Activated naive CD4-positive, alpha-beta T cell treated with anti-CD3 and anti-CD28 coated beads, Interleukin-2, amount 10 ng/mL, durations not matched to agents 7 days and 5 days (primary cell): Measurements from ENCODE around the gene FMN2.
"Not testable (repeated sequence)": the region's sequence is repeated elsewhere in the genome, so short reads cannot be mapped to it uniquely, and the experiment has no call there.

Experiments
- CTCF ChIA-PET: fragments of 350-600 bp; sonication (Branson Sonifier 250); formaldehyde crosslinking; loops from one replicate; lab custom pipeline; 2021; ENCODE audit warnings: antibody characterized with exemption; lab: Charles Lee
- DNase-seq: peaks from one replicate; pipeline ENCODE4 v3.0.0-alpha.2; 2020
- H3K27ac Mint-ChIP-seq: one replicate; pipeline ENCODE4 v1.8.0; 2021; ENCODE audit warnings: mild to moderate bottlenecking, moderate library complexity, mixed read lengths
- H3K27me3 Mint-ChIP-seq: one replicate; pipeline ENCODE4 v1.8.0; 2021; ENCODE audit warnings: mild to moderate bottlenecking, mixed read lengths
- H3K36me3 Mint-ChIP-seq: one replicate; pipeline ENCODE4 v1.8.0; 2021; ENCODE audit warnings: mixed read lengths
- H3K4me1 Mint-ChIP-seq: one replicate; pipeline ENCODE4 v1.8.0; 2021; ENCODE audit warnings: mixed read lengths
- H3K4me3 Mint-ChIP-seq: one replicate; pipeline ENCODE4 v1.8.0; 2021; ENCODE audit warnings: mild to moderate bottlenecking, moderate library complexity, mixed read lengths
- H3K9me3 Mint-ChIP-seq: one replicate; pipeline ENCODE4 v1.8.0; 2021; ENCODE audit warnings: mixed read lengths

FMN2 gene

DNA sequence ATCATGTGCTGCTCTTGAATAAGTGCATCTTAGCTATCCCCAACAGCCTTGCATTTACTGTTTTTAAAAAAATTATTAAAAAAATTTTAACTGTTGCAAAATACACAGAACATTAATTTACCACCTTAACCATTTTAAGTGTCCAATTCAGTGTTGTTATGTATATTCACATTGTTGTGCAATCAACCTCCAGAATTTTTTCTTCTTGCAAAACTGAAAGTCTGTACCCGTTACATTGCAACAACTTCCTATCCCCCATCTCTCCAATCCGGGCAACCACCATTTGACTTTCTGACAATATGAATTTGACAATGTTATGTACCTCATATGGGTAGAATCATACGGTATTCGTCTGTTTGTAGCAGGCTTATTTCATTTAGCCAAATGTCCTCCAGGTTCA, 83.1 kb downstream of the FMN2 start:
- Mint-ChIP-seq H3K36me3 (no peaks in the 10 kb centered on the region), H3K4me1 (no peaks in the 10 kb centered on the region), H3K4me3 (no peak overlapping the region), H3K27me3 (no peaks in the 10 kb centered on the region), H3K27ac (no peak overlapping the region), H3K9me3 (peaks cover 2% of the 10 kb centered on the region)
- no peak for DNase-seq
- CTCF ChIA-PET: interaction anchor here (1.6 kb wide), 1 partner anchor 14 kb away, joined by 5 read pairs; no protein-coding TSS in a partner anchor

DNA sequence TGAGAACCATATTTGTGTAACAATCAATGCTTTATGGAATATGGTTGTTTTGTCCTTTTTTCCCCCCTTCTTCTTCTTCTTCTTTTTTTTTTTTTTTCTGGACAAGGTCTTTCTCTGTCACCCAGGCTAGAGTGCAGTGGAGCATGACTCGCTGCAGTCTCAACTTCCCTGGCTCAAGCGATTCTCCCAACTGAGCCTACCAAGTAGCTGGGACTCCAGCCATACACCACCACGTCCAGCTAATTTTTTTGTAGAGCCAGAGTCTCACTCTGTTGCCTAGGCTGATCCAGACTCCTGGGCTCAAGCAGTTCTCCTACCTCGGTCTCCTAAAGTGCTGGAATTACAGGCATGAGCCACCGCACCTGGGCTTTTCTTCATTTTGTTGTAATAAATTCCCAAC, 86.7 kb downstream of the FMN2 start:
- no peak overlapping the region for H3K27ac Mint-ChIP-seq
- H3K4me3 Mint-ChIP-seq: no peak overlapping the region
- no peak for DNase-seq
- H3K4me1 Mint-ChIP-seq: no peaks in the 10 kb centered on the region
- H3K36me3 Mint-ChIP-seq: no peaks in the 10 kb centered on the region
- no peaks in the 10 kb centered on the region for H3K9me3 Mint-ChIP-seq
- no peaks in the 10 kb centered on the region for H3K27me3 Mint-ChIP-seq
- CTCF ChIA-PET: no interaction called here

DNA sequence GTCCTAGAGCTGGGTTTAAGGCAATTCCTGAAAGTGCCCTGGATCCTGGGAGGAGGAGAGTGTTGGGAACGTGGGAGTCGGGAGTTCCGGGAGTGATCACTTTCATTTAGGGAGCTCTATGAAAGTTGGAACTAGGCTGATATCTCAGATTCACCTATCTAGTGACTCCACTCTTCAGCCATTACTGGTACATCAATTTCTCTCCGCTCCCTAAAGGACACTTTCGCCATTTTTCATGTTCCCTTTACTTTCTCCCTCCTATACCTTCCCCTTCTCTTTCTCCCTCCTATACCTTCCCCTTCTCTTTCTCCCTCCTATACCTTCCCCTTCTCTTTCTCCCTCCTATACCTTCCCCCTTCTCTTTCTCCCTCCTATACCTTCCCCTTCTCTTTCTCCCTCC, 93.0 kb downstream of the FMN2 start:
- H3K27me3 Mint-ChIP-seq, H3K27ac Mint-ChIP-seq, H3K4me1 Mint-ChIP-seq, DNase-seq, CTCF ChIA-PET, H3K9me3 Mint-ChIP-seq, H3K4me3 Mint-ChIP-seq, H3K36me3 Mint-ChIP-seq: not testable (repeated sequence)

DNA sequence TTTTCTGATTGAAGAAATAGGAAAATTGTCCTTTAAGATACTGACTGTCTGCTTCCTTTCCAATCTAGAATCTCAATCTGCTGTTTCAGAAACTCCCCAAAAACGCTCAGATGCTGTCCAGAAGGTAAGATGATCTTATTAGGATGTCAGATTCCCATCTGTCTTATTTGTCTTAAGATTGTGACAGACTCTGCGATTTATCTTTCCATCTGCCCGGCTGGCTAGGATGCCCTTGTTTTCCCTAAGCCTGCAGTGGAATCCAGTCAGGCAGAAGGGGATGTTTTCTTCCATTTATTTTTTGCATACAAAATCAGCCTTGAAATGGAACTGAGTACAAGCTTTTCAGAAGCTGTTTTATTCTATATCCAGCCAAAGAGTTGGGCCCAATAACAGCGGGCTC, 96.5 kb downstream of the FMN2 start:
- Mint-ChIP-seq H3K27me3 (peaks cover 3% of the 10 kb centered on the region), H3K27ac (no peak overlapping the region), H3K4me3 (no peak overlapping the region), H3K9me3 (no peaks in the 10 kb centered on the region), H3K36me3 (no peaks in the 10 kb centered on the region), H3K4me1 (no peaks in the 10 kb centered on the region)
- CTCF ChIA-PET: interaction anchor here (0.6 to 1.6 kb wide), 2 partner anchors 14 to 20 kb away, joined by 3 to 7 read pairs; no protein-coding TSS in a partner anchor
- DNase-seq: no peak

DNA sequence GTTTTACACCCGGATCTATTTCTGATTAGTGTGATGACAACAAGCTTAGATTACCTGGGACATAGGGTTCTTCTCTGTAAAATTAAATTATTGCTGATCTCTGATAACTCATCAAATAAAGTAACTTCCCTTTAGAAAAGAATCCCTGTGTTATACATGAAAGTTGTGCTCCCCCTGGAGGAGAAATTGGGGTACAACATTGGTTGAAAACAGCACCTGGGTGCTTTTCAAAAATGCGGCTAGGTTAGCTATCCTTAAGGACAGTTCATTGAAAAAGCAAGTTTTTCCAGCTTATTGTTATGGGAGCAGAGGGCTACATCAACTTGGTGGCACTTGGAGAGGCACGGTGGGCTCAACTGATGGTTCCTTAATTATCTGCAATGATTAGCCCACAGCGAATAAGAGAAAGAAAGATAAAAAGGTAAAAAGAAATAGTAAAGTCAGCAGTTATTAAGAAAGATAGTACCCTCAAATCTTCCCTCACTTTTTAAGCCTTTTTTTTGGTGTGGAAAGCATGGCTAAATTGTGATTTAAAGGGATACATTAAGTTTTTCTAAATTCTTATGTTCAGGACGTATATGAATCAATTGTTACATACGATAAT, 97.8 kb downstream of the FMN2 start:
- CTCF ChIA-PET: interaction anchor here (0.7 to 1.6 kb wide), 5 partner anchors 9 to 31 kb away, joined by 3 to 7 read pairs (median 5); no protein-coding TSS in a partner anchor
- no peaks in the 10 kb centered on the region for H3K9me3 Mint-ChIP-seq
- H3K27me3 Mint-ChIP-seq: peaks cover 3% of the 10 kb centered on the region
- no peaks in the 10 kb centered on the region for H3K4me1 Mint-ChIP-seq
- H3K36me3 Mint-ChIP-seq: no peaks in the 10 kb centered on the region
- no peak overlapping the region for H3K27ac Mint-ChIP-seq
- peak; percentile 30 for DNase-seq
- no peak overlapping the region for H3K4me3 Mint-ChIP-seq

DNA sequence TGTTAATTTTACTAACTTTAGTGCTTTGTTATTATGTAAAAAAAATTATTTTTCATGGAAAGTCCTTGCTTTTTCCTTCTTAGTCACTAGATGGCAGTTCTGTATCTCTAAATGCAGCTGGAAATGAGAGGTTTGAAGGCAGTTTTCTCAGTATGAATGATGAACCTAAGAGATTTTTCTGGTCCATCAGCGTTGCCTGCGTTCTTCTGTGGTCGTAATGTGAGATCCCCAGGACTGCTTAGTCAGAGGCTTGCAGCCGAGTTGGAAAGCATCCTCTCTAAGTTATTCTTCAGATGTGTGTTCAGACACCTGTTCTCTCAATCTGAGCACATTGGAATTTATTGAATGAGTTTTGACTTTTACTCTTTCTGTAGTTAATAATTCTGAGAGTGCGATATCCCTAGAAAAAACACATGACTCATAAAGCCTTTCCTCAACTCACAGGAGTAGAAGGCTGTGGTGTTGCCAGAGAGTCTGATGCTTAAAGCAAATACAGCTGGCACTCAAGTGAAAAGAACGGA, 99.3 kb downstream of the FMN2 start:
- Mint-ChIP-seq H3K36me3 (no peaks in the 10 kb centered on the region), H3K9me3 (no peaks in the 10 kb centered on the region), H3K27me3 (peaks cover 3% of the 10 kb centered on the region), H3K27ac (no peak overlapping the region), H3K4me3 (no peak overlapping the region), H3K4me1 (no peaks in the 10 kb centered on the region)
- DNase-seq: no peak
- CTCF ChIA-PET: interaction anchor here (0.7 kb wide), 1 partner anchor 151 kb away, joined by 3 read pairs; no protein-coding TSS in a partner anchor

DNA sequence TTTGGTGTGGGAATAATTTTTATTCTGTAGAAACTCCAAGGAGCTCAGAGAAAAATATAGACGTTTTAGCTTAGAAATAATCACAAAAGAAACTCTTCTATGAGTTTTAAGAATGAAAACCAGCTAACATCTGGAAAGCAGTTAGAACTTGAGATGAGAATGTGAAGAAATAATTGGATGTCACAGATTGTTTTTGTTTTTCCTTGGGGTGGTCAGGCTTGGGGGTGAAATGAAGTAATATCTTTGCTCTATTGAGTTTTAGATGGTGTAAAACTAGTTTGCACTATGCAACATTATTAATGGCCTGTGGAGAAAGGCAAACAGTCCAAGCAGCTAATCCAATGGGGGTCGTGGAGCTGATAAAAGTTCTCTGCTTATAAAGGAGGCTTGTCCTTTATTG, 101.2 kb downstream of the FMN2 start:
- no peaks in the 10 kb centered on the region for H3K36me3 Mint-ChIP-seq
- no peaks in the 10 kb centered on the region for H3K9me3 Mint-ChIP-seq
- no peak overlapping the region for H3K4me3 Mint-ChIP-seq
- H3K27ac Mint-ChIP-seq: no peak overlapping the region
- peaks cover 3% of the 10 kb centered on the region for H3K27me3 Mint-ChIP-seq
- no peaks in the 10 kb centered on the region for H3K4me1 Mint-ChIP-seq
- CTCF ChIA-PET: no interaction called here
- no peak for DNase-seq

DNA sequence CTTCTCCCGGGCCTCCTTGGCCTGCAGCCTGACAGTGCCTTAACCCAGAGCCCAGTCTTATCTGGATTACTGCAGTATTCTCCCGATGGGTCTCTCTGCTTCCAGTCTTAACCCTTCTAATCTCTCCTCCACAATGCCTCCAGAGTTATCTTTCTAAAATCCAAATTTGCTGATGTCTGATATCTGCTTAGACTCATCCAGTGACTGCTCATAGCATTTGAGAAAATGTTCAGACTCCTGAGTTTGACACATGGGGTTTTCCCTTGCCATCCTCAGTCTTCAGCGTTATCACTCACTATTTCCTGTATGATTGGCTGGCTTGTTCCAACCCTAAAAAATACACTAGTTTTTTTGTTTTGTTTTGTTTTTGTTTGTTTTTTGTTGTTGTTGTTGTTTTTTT, 102.0 kb downstream of the FMN2 start:
- no peaks in the 10 kb centered on the region for H3K4me1 Mint-ChIP-seq
- H3K27ac Mint-ChIP-seq: no peak overlapping the region
- H3K36me3 Mint-ChIP-seq: no peaks in the 10 kb centered on the region
- peaks cover 3% of the 10 kb centered on the region for H3K27me3 Mint-ChIP-seq
- CTCF ChIA-PET: no interaction called here
- DNase-seq: no peak
- H3K4me3 Mint-ChIP-seq: no peak overlapping the region
- H3K9me3 Mint-ChIP-seq: no peaks in the 10 kb centered on the region

DNA sequence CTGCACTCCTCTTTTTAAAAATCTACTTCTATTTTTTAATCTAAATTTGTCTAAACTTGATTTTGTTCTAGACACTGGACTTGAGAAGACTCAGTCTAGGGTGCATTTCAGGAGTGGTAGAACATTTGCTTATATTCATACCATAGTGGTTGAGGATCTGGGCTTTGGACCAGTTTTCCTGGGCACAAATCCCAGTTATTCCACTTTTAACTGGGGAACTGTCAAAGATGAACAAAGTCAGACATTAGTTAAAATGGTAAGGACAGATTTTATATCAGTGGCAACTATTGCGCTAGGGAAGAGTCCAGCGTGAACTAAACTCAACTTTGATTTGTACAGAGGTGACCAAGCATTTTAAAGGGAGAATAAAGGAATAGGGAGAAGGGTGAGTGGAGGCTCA, 102.4 kb downstream of the FMN2 start:
- CTCF ChIA-PET: no interaction called here
- H3K27ac Mint-ChIP-seq: no peak overlapping the region
- H3K36me3 Mint-ChIP-seq: no peaks in the 10 kb centered on the region
- H3K4me3 Mint-ChIP-seq: no peak overlapping the region
- DNase-seq: no peak
- H3K4me1 Mint-ChIP-seq: no peaks in the 10 kb centered on the region
- H3K9me3 Mint-ChIP-seq: no peaks in the 10 kb centered on the region
- peaks cover 3% of the 10 kb centered on the region for H3K27me3 Mint-ChIP-seq

DNA sequence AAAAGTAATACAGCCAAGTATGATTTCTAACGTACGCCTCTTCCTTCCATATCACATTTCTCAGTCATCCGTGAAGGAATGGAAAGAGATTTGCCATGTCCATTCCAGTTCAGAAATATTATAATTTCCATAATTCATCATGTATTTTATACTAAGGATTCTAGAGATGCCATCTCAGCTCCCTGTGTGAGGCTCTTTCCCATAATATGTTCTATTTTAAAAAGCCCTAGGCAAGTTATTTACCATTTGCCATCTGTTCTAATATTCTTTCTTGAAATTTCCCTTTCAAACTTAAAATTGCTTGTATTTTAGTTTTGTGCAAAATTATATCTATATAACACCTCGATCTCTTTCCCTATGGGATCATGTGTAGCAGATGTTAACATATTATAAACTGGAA, 106.7 kb downstream of the FMN2 start:
- H3K36me3 Mint-ChIP-seq: no peaks in the 10 kb centered on the region
- no peaks in the 10 kb centered on the region for H3K27me3 Mint-ChIP-seq
- no peaks in the 10 kb centered on the region for H3K9me3 Mint-ChIP-seq
- H3K4me1 Mint-ChIP-seq: no peaks in the 10 kb centered on the region
- H3K27ac Mint-ChIP-seq: no peak overlapping the region
- CTCF ChIA-PET: interaction anchor here (1.0 kb wide), 1 partner anchor 9 kb away, joined by 3 read pairs; no protein-coding TSS in a partner anchor
- H3K4me3 Mint-ChIP-seq: no peak overlapping the region
- no peak for DNase-seq

DNA sequence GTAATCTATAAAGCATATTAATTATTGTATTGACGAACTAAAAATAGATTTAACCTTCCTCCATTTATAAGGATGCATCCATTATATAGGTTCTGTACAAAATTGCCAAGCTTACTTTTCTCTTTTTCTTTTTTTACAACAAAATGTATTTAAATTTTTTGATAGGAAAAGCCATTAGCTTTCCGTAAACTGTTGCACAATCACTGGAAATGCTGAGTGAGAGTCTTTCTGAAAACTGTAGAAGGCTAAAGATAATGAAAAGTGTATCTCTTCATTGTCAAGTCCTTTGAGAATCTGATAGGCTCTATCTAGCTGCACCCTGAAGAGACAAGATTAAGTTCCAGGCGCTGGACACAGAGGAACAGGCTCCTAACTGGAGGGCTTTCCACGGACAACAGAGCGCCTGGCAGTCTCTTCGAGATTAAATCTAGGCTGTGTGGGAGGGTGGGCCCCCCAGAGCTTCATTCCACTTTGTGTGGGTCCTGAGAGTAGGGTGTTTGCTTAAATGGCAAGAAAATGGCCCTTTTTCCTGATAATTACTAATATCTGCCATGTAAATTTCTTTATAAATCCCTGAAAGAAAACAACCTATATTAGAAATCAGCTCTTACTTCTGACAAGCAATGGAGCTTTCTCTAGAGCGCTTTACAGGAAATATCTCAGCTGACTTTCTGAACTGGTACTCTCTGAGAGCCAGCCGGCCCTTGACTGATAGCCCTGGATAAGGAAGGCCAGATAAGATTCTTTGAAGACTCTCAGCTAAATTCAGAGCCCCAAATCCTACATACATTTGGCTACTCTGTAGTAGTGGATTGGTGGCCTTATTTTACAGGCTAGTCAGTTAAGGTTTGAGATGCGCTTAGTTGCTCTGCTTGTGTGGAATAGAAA, 108.3 kb downstream of the FMN2 start:
- no peak for DNase-seq
- no peak overlapping the region for H3K27ac Mint-ChIP-seq
- H3K36me3 Mint-ChIP-seq: no peaks in the 10 kb centered on the region
- no peaks in the 10 kb centered on the region for H3K4me1 Mint-ChIP-seq
- H3K4me3 Mint-ChIP-seq: no peak overlapping the region
- H3K27me3 Mint-ChIP-seq: no peaks in the 10 kb centered on the region
- H3K9me3 Mint-ChIP-seq: no peaks in the 10 kb centered on the region
- CTCF ChIA-PET: interaction anchor here (1.1 kb wide), 1 partner anchor 11 kb away, joined by 5 read pairs; no protein-coding TSS in a partner anchor

DNA sequence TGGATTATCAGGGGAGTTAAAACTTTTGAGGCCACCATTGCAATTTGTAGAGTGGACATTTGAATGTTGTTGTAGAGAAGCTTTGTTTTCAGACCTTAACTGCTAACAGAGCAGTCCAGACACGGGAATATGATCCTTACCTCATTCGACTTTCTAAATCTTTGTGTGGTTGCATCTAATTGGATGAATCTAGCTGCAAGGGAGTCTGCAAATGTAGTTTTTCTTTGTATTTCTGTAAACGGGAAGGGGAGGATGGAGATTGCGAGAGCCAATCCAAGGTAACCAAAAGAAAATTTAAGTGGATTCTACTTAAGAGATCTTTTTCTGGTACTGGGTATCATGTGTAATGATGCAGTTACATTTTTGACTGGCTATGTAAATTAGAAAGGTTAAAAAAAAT, 110.2 kb downstream of the FMN2 start:
- Mint-ChIP-seq H3K4me3 (no peak overlapping the region), H3K9me3 (no peaks in the 10 kb centered on the region), H3K27me3 (no peaks in the 10 kb centered on the region), H3K36me3 (no peaks in the 10 kb centered on the region), H3K4me1 (no peaks in the 10 kb centered on the region), H3K27ac (no peak overlapping the region)
- no peak for DNase-seq
- CTCF ChIA-PET: interaction anchor here (2.5 kb wide), 1 partner anchor 13 kb away, joined by 7 read pairs; no protein-coding TSS in a partner anchor

DNA sequence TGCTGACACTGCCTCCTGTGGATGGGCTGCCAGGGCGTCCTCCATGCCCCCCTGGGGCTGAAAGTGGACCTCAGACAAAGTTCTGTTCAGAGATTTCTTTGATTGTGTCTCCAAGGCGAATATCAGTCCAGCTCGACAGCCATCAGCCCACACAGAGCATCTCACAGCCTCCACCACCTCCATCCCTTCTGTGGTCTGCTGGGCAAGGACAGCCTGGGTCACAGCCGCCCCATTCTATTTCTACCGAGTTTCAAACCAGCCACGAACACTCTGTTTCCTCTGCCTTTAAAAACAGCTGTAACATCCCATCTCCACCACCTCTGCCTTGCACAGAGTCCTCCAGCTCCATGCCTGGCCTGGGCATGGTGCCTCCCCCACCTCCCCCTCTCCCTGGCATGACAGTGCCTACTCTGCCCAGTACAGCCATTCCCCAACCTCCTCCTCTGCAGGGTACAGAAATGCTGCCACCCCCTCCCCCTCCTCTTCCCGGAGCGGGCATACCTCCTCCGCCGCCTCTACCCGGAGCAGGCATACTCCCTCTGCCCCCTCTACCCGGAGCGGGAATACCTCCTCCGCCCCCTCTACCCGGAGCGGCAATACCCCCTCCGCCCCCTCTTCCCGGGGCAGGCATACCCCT, 115.5 kb downstream of the FMN2 start:
- H3K27me3 Mint-ChIP-seq: no peaks in the 10 kb centered on the region
- H3K9me3 Mint-ChIP-seq: peaks cover 4% of the 10 kb centered on the region
- no peaks in the 10 kb centered on the region for H3K4me1 Mint-ChIP-seq
- no peak for DNase-seq
- no peak overlapping the region for H3K27ac Mint-ChIP-seq
- no peak overlapping the region for H3K4me3 Mint-ChIP-seq
- H3K36me3 Mint-ChIP-seq: no peaks in the 10 kb centered on the region
- CTCF ChIA-PET: no interaction called here

DNA sequence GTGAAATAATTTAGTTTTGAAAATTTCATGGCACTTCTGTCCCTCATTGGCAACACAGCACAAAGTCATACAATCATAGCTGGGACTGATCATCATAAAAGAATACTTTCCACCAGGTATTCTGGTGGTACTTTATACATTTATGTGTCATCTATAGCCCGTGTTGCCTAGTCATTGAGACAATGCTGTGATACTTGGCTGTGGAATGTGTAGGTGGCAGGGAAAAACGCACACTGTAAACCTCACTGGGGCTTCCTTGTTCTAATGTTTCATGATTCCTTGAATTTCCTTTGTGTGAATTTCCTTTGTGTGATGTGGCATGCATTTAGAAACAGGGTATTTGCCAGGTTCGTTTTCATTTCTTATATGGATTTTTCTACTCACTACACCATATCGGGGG, 118.3 kb downstream of the FMN2 start:
- Mint-ChIP-seq H3K27me3 (no peaks in the 10 kb centered on the region), H3K4me3 (no peak overlapping the region), H3K9me3 (peaks cover 4% of the 10 kb centered on the region), H3K36me3 (no peaks in the 10 kb centered on the region), H3K4me1 (no peaks in the 10 kb centered on the region), H3K27ac (no peak overlapping the region)
- CTCF ChIA-PET: no interaction called here
- no peak for DNase-seq
